Panc1 (cell line): ENCODE data around the gene CD58.

Experiments
- POLR2AphosphoS5 ChIP-seq: IDR thresholded peaks from 2 replicates; pipeline ENCODE4 v1.6.1; 2012; ENCODE audit warnings: mild to moderate bottlenecking, low read depth, low read length, moderate library complexity
- SIN3A ChIP-seq: IDR thresholded peaks from 2 replicates; pipeline ENCODE4 v1.6.1; 2012; ENCODE audit warnings: low read depth, mild to moderate bottlenecking, low read length, moderate library complexity, borderline replicate concordance; ENCODE audit not compliant: insufficient read depth
- TF ChIP-seq, protein P1 (sequence below), 2 experiments: IDR thresholded peaks; 2 replicates each; pipeline ENCODE4 v1.6.1; 2011 to 2012; ENCODE audit warnings: low read depth in 2 of 2, control low read depth in 1 of 2, low read length in 1 of 2, mild to moderate bottlenecking in 1 of 2, moderate library complexity in 1 of 2; ENCODE audit not compliant: insufficient read depth in 1 of 2
- TF ChIP-seq, protein P2 (sequence below): fragments of 450-650 bp; IDR thresholded peaks from 2 replicates; pipeline ENCODE4 v1.5.1; 2017; ENCODE audit warnings: mild to moderate bottlenecking

DNA sequence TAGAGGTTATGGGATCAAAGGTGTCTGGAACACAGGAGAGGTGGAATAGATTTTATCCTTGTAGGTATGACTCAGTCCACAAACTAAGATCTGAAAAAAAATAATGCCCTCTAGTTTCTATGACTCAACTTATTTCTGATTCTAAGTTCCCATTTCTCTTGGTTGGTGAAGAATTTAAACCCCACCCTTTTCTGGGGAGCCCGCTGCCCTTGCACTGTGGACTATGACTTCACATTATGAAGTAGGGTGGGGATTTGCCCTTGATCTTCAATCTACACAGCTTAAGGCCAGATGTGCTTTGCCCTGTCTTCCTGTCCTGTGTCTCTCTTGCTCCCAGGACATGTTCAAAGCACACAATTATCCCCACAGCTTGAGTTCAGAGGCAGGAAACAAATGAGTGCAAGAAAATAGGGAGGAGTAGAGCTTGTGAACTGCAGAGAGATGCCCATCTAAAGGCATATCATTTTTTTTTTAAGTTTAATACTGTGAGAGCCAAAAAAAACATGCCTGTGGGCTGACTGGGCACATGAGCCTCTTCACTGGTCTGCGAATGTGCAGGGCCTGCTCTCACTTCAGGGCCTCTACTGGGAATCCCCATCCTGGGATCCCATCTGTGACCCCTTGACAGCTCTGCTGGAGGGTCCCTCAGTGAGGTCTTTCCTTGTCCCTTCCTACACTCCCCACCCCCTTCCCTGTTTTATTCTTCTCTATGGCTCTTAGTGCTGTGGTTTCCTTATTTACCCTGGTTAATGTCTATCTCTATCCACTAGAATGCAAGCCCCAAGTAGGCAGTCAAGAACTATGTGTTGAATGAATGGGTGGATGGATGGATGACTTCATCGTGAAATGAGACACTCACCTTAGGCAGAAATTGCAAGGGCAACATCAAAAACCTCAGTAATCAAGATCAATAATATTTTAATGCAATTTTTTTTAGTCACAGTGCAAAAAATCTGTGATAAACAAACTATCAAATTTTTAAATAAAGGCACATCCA, 61.5 kb downstream of the CD58 start:
- TF ChIP-seq, protein P1, sequence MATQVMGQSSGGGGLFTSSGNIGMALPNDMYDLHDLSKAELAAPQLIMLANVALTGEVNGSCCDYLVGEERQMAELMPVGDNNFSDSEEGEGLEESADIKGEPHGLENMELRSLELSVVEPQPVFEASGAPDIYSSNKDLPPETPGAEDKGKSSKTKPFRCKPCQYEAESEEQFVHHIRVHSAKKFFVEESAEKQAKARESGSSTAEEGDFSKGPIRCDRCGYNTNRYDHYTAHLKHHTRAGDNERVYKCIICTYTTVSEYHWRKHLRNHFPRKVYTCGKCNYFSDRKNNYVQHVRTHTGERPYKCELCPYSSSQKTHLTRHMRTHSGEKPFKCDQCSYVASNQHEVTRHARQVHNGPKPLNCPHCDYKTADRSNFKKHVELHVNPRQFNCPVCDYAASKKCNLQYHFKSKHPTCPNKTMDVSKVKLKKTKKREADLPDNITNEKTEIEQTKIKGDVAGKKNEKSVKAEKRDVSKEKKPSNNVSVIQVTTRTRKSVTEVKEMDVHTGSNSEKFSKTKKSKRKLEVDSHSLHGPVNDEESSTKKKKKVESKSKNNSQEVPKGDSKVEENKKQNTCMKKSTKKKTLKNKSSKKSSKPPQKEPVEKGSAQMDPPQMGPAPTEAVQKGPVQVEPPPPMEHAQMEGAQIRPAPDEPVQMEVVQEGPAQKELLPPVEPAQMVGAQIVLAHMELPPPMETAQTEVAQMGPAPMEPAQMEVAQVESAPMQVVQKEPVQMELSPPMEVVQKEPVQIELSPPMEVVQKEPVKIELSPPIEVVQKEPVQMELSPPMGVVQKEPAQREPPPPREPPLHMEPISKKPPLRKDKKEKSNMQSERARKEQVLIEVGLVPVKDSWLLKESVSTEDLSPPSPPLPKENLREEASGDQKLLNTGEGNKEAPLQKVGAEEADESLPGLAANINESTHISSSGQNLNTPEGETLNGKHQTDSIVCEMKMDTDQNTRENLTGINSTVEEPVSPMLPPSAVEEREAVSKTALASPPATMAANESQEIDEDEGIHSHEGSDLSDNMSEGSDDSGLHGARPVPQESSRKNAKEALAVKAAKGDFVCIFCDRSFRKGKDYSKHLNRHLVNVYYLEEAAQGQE (IDR thresholded peaks at IDR 0.05; ENCODE audit: insufficient read depth in 1 of 2, low read depth in 2 of 2, low read length in 1 of 2) = no peak
- TF ChIP-seq POLR2AphosphoS5 = no peak
- TF ChIP-seq SIN3A = no peak
- TF ChIP-seq, protein P2, sequence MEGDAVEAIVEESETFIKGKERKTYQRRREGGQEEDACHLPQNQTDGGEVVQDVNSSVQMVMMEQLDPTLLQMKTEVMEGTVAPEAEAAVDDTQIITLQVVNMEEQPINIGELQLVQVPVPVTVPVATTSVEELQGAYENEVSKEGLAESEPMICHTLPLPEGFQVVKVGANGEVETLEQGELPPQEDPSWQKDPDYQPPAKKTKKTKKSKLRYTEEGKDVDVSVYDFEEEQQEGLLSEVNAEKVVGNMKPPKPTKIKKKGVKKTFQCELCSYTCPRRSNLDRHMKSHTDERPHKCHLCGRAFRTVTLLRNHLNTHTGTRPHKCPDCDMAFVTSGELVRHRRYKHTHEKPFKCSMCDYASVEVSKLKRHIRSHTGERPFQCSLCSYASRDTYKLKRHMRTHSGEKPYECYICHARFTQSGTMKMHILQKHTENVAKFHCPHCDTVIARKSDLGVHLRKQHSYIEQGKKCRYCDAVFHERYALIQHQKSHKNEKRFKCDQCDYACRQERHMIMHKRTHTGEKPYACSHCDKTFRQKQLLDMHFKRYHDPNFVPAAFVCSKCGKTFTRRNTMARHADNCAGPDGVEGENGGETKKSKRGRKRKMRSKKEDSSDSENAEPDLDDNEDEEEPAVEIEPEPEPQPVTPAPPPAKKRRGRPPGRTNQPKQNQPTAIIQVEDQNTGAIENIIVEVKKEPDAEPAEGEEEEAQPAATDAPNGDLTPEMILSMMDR = no peak
